ENCODE data around the gene ADAMTS1.

The ADAMTS1 gene

GRCh38 chr21:26850116-26850643 is 5.0 kb upstream of the ADAMTS1 start (continued):
- no peak for TF ChIP-seq KLF7 (tag by site-specific recombination; IDR thresholded peaks at IDR 0.05; ENCODE audit: borderline replicate concordance)
- TF ChIP-seq ZNF132 (tag by site-specific recombination; IDR thresholded peaks at IDR 0.05; ENCODE audit: borderline replicate concordance) = no peak
- TF ChIP-seq, protein P1, sequence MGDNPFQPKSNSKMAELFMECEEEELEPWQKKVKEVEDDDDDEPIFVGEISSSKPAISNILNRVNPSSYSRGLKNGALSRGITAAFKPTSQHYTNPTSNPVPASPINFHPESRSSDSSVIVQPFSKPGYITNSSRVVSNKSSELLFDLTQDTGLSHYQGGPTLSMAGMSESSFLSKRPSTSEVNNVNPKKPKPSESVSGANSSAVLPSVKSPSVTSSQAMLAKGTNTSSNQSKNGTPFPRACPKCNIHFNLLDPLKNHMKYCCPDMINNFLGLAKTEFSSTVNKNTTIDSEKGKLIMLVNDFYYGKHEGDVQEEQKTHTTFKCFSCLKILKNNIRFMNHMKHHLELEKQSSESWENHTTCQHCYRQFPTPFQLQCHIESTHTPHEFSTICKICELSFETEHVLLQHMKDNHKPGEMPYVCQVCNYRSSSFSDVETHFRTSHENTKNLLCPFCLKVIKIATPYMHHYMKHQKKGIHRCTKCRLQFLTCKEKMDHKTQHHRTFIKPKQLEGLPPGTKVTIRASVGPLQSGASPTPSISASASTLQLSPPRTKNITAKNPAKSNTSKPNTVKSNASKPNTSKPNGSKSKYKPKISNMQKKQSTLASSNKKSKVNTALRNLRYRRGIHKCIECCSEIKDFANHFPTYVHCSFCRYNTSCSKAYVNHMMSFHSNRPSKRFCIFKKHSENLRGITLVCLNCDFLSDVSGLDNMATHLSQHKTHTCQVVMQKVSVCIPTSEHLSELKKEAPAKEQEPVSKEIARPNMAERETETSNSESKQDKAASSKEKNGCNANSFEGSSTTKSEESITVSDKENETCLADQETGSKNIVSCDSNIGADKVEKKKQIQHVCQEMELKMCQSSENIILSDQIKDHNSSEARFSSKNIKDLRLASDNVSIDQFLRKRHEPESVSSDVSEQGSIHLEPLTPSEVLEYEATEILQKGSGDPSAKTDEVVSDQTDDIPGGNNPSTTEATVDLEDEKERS (tag by site-specific recombination; IDR thresholded peaks at IDR 0.05) = no peak
- no peak for TF ChIP-seq ZBTB21 (tag by site-specific recombination; IDR thresholded peaks at IDR 0.05)
- TF ChIP-seq ZNF664 (tag by site-specific recombination; IDR thresholded peaks at IDR 0.05) = peak; percentile 89
- no peak for TF ChIP-seq HOXD13 (CRISPR knock-in tag; IDR thresholded peaks at IDR 0.05; ENCODE audit: borderline replicate concordance)
- TF ChIP-seq, protein P2, sequence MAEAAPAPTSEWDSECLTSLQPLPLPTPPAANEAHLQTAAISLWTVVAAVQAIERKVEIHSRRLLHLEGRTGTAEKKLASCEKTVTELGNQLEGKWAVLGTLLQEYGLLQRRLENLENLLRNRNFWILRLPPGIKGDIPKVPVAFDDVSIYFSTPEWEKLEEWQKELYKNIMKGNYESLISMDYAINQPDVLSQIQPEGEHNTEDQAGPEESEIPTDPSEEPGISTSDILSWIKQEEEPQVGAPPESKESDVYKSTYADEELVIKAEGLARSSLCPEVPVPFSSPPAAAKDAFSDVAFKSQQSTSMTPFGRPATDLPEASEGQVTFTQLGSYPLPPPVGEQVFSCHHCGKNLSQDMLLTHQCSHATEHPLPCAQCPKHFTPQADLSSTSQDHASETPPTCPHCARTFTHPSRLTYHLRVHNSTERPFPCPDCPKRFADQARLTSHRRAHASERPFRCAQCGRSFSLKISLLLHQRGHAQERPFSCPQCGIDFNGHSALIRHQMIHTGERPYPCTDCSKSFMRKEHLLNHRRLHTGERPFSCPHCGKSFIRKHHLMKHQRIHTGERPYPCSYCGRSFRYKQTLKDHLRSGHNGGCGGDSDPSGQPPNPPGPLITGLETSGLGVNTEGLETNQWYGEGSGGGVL (tag by site-specific recombination; IDR thresholded peaks at IDR 0.05) = no peak
- TF ChIP-seq ZNF624 (tag by site-specific recombination; IDR thresholded peaks at IDR 0.05) = no peak
- no peak for TF ChIP-seq ZNF530 (tag by site-specific recombination; IDR thresholded peaks at IDR 0.05; ENCODE audit: low read depth)
- no peak for TF ChIP-seq ZBTB48 (tag by site-specific recombination; IDR thresholded peaks at IDR 0.05)
- TF ChIP-seq SCRT1 (tag by site-specific recombination; IDR thresholded peaks at IDR 0.05; ENCODE audit: borderline replicate concordance) = no peak
- TF ChIP-seq, protein P3, sequence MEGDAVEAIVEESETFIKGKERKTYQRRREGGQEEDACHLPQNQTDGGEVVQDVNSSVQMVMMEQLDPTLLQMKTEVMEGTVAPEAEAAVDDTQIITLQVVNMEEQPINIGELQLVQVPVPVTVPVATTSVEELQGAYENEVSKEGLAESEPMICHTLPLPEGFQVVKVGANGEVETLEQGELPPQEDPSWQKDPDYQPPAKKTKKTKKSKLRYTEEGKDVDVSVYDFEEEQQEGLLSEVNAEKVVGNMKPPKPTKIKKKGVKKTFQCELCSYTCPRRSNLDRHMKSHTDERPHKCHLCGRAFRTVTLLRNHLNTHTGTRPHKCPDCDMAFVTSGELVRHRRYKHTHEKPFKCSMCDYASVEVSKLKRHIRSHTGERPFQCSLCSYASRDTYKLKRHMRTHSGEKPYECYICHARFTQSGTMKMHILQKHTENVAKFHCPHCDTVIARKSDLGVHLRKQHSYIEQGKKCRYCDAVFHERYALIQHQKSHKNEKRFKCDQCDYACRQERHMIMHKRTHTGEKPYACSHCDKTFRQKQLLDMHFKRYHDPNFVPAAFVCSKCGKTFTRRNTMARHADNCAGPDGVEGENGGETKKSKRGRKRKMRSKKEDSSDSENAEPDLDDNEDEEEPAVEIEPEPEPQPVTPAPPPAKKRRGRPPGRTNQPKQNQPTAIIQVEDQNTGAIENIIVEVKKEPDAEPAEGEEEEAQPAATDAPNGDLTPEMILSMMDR (tag by site-specific recombination; IDR thresholded peaks at IDR 0.05) = peak; percentile 42; the same call in 1 of the 2 replicates
- TF ChIP-seq ZFP41 (tag by site-specific recombination; IDR thresholded peaks at IDR 0.05; ENCODE audit: borderline replicate concordance) = no peak
- no peak for TF ChIP-seq ZNF341 (tag by site-specific recombination; IDR thresholded peaks at IDR 0.05; ENCODE audit: low read depth)
- TF ChIP-seq ZFP37 (tag by site-specific recombination; IDR thresholded peaks at IDR 0.05) = no peak
- 0 out of 2 replicates have a peak, but pooled peaks have one; percentile 34 for TF ChIP-seq PRDM1 (tag by site-specific recombination; IDR thresholded peaks at IDR 0.05)
- no peak for TF ChIP-seq ZNF214 (tag by site-specific recombination; IDR thresholded peaks at IDR 0.05; ENCODE audit: borderline replicate concordance)
- no peak for TF ChIP-seq TCF7L2 (IDR thresholded peaks at IDR 0.05; ENCODE audit: borderline replicate concordance, low read depth, low read length)

DNA sequence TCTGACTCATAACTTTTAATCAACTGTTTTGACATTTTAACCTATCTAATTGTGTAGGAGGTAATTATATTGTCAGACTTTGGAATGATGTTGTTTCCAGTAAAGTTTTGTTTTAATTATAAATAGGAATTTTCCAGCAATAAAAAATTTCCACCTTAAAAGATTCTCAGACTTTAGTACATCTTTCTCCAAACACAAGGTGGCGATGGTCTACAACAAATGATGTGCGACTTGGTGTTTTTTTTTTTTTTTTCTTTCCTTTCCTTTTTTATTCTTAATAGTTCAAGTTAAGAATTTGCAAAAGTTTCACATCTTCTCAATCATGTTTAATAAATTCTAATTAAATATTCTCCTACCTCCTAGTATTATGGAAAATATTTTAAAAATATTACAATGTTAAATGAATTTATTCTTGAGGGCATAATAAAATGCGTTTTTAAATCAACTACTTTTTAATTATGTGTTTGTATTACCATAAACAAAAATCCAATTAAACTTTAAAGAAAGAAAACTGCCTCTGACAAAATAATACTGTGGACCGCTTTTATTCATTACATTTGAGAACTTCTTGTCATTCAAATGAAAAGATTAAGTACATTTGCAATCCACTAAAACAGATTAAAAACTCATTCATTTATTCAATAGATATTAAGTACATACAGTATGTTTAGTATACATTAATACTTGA is 4.4 kb upstream of the ADAMTS1 start:
- ChIA-PET POLR2A (no interaction called here), CTCF (interaction anchor here (0.8 to 4.2 kb wide), 17 partner anchors 31 to 1896 kb away, joined by 3 to 76 read pairs (median 5); no protein-coding TSS in a partner anchor)
- no peaks in the 10 kb centered on the region for H3K36me3 ChIP-seq (ENCODE audit: control insufficient read depth in 2 of 2, insufficient read depth in 1 of 2, low read length in 2 of 2)
- no peak overlapping the region for H3K27ac ChIP-seq (ENCODE audit: extremely low read depth, low read depth, low read length)
- H3K4me1 ChIP-seq (ENCODE audit: control insufficient read depth, insufficient read depth, low read length) = no peaks in the 10 kb centered on the region; the same call in 1 of the 2 replicates
- H3K9me3 ChIP-seq (ENCODE audit: control insufficient read depth, insufficient read depth, low read depth, low read length) = no peaks in the 10 kb centered on the region
- no peak overlapping the region for H3K4me3 ChIP-seq (ENCODE audit: low read depth, low read length)
- 0 out of 2 replicates have a peak, but pooled peaks have one; percentile 10 for TF ChIP-seq ZBTB44 (tag by site-specific recombination; IDR thresholded peaks at IDR 0.05)
- TF ChIP-seq, protein P4, sequence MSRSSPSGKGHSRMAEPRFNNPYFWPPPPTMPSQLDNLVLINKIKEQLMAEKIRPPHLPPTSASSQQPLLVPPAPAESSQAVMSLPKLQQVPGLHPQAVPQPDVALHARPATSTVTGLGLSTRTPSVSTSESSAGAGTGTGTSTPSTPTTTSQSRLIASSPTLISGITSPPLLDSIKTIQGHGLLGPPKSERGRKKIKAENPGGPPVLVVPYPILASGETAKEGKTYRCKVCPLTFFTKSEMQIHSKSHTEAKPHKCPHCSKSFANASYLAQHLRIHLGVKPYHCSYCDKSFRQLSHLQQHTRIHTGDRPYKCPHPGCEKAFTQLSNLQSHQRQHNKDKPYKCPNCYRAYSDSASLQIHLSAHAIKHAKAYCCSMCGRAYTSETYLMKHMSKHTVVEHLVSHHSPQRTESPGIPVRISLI (tag by site-specific recombination; IDR thresholded peaks at IDR 0.05) = peak; percentile 93
- TF ChIP-seq KLF9 (tag by site-specific recombination; IDR thresholded peaks at IDR 0.05; ENCODE audit: low read depth) = no peak
- peak; percentile 52 for TF ChIP-seq SP7 (tag by site-specific recombination; IDR thresholded peaks at IDR 0.05)
- TF ChIP-seq ZNF654 (tag by site-specific recombination; IDR thresholded peaks at IDR 0.05; ENCODE audit: low read depth) = peak; percentile 82
- TF ChIP-seq, protein P5, sequence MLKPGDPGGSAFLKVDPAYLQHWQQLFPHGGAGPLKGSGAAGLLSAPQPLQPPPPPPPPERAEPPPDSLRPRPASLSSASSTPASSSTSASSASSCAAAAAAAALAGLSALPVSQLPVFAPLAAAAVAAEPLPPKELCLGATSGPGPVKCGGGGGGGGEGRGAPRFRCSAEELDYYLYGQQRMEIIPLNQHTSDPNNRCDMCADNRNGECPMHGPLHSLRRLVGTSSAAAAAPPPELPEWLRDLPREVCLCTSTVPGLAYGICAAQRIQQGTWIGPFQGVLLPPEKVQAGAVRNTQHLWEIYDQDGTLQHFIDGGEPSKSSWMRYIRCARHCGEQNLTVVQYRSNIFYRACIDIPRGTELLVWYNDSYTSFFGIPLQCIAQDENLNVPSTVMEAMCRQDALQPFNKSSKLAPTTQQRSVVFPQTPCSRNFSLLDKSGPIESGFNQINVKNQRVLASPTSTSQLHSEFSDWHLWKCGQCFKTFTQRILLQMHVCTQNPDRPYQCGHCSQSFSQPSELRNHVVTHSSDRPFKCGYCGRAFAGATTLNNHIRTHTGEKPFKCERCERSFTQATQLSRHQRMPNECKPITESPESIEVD (tag by site-specific recombination; IDR thresholded peaks at IDR 0.05) = peak; percentile 13; the same call in 1 of the 2 replicates
- TF ChIP-seq ZNF514 (tag by site-specific recombination; IDR thresholded peaks at IDR 0.05) = no peak

Measured in HEK293 (cell line).